NCI-H2081 treated with DMSO at 0.1 percent for 48 hours (cell line): Measurements from ENCODE around the gene BTBD2.
"Not testable (repeated sequence)": the region's sequence is repeated elsewhere in the genome, so short reads cannot be mapped to it uniquely, and the experiment has no call there.

ENCODE experiments used
- DNase-seq: peaks from one replicate; lab custom pipeline; 2025; lab: John Stamatoyannopoulos, UW

The BTBD2 gene

DNA sequence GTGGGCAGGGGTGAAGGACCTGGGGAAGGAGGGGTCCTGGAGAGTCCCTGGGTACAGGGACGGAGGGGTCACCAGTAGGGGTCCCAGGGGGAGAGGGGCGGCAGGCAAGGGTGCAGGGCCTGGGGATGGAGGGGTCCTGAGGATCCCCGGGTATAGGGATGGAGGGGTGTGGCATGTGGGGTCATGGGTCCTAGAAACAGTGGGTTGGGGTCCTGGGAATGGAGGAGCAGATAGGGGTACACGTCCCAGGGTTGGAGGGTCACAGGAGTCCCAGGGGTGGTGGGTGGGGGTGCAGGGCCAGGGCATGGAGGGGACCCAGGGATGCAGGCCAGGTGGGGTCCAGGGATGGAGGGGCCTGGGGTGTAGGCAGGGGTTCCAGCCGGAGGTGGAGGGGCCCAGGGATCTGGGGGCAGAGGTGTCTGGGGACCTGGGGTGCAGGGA, 1.4 kb downstream of the BTBD2 start:
- DNase-seq, result no peak

DNA sequence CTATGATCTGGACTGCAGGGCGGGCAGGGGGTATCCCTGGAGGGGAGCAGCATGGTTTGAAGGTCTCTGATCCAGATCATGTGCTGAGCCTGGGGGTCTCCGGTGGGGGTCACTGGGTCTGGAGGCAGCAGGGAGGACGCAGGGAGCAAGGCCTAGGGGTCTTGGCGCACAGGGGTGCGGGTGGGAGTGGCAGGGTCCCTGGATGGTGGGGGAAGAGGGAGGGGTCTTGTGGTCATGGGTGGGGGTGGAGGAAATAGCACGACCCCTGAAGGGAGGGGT, 1.9 kb downstream of the BTBD2 start:
- no peak for DNase-seq

DNA sequence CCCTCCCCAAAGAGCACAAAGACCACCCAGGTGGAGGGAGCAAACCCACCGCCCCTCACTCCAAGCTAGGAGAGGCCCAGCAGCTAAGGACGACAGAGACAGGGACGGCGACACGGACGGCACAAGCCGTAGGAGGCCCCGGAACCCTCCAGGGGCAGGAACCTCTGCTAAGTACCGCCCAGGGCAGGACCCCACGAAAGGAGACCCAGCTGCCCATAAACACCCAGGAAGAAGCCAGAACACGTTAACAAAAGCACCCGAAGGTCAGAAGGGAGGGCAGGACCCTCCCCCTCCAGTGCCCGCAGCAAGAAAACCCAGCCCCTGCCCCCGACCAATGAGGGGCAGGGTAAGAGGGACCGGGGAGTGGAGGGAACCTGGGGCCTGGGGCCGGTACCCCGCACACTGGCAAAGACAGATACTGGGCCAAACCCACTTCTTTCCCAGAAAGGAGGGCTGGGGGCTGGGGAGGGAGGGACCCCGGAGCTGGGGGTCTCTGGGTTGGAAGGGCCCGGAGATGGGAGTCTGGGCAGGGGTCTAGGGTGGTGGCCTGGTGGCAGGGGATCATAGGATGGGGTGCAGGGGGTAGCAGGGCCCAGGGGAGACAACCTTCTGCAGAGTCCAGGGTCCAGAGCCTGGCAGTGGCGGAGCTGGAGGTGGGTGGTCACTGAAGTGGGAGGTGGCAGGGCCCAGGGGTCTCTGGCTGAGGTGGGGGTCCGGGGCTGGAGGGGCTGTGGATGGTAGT, 2.4 kb downstream of the BTBD2 start:
- DNase-seq, result no peak

DNA sequence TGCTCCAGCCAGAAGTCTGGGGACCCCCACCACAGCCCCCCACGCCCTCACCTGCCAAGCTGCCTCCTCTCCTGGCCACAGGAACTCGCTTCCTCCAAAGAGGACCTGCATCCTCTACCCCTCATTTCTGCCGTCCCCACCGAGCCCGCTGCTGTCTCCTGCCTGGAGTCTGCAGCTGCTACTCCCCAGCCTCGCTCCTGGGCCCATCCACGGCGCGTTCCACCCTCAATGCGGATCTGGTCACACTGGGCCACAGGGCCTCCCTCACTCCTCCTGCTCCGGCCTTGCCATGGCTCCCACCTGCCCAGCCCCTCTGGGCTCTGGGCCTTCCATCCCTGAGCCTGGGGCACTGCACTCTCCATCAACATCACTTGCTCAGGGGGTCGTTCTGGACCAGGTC, 4.3 kb downstream of the BTBD2 start:
- no peak for DNase-seq

DNA sequence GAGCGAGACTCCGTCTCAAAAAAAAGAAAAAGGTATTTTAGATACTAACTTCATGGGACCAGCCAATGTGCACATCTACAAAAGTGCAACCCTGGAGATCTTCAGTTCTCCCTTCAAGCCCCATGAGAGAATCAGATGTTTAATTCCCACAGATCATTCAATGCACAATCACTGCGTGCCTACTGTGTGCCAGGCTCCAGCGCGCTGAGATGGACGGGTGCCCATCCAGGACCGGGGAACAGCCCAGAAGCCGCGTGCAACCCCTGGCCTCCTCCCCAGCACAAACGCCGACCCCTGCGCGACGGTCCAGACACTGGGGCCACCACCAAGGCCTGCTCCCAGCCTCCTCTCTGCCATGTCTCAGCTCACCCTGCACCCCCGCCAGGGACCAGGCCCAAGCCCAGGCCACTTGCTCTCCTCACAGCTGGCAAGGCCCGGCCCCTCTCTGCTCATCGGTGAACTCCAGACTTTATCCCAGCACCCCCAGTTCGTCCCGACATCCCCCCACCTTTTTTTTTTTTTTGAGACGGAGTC, 5.3 kb downstream of the BTBD2 start:
- DNase-seq, result no peak

DNA sequence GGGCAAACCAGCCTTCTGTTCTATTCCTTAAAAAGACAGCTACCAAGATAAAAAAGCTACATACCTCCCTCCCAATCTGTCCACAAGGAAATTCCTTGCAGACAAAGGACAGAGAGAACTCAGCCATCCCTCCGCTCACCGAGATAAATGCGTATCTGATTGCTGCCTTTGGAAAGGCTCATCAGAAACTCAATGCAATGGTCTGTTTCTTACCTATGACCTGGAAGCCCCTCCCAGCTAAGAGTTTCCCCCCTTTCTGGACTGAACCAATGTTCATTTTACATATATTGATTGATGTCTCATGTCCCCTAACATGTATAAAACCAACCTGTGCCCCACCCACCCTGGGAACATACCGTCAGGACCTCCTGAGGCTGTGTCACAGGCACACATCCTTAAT, 11.6 kb downstream of the BTBD2 start:
- no peak for DNase-seq

DNA sequence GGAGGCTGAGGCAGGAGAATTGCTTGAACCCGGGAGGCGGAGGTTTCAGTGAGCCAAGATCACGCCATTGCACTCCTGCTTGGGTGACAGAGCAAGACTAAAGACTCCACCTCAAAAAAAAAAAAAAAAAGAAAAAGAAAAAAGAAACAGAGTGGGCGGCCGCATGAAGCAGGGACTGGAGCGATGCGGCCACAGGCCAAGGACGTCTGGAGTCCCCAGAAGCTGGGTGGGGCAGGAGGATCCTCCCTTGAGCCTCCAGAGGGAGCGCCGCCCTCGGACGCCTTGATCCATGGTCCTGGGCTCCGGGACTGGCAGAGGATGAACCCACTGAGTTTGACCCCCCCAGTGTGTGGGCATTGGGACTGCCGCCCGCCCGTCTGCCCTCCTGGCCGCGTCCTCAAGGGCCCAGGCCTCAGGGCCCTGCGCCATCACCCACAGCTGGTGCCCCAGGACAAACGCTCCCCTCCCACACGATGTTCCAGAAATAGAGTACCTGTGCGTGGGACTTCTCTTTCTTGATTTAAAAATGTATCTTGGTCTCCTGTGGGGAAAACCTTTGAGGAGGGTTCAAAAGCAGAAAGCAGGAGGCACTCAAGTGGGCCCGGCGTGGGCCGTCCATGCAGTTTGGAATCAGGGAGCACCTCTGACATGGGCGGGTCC, 15.5 kb downstream of the BTBD2 start:
- no peak for DNase-seq

DNA sequence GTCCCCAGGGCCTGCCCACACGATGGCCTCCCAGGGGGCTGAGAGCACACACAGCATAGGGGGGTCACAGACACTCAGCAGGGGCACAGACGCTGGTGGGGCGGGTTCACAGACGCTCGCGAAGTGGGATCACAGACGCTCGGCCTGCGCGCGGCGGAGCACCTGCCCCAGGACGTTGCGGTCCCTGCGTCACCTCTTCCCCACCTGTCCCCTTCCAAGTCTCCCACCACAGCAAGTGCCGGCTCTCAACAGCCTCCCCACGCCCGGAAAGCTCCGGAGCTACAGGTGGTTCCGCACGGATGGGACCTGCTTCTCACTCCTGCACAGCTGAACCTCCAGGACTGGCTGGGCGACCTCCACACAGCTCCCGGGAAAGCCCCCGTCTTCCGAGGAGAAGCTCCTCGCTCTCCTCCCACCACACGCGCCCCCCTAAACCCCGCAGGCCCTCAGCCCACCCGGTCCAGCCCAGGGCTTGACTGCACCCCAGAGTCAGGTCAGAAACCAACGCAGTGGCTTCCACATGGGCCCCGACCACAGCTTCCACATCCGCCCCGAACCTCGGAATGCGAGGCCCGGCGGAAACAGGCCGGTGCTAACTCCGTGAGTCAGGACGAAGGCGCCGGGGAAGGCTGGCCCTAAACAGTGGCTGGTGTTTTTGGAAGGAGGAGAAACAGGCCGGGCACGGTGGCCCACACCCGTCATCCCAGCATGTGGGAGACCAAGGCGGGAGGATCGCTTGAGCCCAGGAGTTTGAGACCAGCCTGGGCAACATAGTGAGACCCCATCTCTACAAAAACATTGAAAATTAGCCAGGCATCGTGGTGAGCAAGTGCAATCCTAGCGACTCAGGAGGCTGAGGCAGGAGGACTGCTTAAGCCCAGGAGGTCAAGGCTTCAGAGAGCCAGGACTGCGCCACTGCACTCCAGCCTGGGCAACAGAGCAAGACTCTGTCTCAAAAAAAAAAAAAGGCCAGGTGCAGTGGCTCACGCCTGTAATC, 16.5 kb downstream of the BTBD2 start:
- DNase-seq, result no peak

DNA sequence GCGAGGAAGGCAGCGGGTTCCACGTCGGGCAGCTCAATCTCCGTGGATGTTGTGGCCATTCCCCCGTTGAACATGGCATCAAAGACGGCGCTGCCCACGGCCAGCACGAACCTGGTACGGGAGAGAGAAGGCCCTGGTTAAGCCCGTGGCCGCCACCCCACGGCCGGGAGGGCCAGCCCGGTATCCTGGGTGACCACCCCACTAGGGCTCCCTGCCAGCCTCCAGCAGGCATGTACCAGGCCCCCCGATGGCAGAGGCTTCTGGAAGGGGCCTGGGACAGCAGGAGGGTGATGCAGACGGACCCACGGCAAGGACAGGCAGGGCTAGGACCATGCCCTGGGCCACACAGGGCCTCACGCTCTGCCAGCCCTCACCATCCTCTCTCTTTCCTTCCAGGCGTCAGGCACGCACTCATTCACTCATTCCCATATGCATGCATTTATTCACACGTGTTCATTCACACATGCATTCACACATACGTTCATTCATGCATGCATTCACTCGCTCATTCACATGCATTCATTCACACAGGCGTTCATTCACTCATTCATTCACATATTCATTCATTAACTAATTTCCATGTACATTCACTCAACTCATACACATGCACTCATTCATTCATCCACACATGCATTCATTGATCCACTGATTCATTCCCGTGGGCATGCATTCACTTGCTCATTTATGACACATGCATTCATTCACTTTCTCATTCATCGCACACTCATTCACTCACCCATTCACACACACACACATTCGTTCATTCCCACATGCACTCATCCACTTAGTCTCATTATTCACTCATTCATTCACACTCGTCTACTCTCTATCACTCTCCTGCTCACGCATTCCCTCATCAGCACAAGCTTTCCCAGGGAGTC, 17.9 kb downstream of the BTBD2 start:
- no peak for DNase-seq

DNA sequence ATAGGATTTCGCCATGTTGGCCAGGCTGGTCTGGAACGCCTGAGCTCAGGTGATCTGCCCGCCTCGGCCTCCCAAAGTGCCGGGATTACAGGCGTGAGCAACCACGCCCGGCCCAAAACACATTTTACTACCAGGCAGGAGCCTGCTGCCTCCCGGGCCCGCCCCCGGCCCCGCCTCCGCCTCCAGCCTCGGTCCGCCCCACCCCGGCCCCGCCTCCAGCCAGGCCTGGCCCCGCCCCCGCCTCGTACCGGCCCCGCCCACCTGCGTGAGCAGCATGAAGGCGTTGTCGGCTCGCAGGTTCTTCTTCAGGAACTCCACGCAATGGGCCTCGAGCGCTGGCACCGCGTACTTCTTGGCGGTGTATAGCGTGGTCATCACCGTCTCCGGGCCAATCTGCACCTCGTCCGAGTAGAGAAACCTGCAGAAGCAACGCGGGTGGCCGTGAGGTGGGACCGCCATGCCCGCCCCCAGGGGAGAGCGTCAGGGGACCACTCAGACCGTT, 22.7 kb downstream of the BTBD2 start:
- DNase-seq, result no peak

DNA sequence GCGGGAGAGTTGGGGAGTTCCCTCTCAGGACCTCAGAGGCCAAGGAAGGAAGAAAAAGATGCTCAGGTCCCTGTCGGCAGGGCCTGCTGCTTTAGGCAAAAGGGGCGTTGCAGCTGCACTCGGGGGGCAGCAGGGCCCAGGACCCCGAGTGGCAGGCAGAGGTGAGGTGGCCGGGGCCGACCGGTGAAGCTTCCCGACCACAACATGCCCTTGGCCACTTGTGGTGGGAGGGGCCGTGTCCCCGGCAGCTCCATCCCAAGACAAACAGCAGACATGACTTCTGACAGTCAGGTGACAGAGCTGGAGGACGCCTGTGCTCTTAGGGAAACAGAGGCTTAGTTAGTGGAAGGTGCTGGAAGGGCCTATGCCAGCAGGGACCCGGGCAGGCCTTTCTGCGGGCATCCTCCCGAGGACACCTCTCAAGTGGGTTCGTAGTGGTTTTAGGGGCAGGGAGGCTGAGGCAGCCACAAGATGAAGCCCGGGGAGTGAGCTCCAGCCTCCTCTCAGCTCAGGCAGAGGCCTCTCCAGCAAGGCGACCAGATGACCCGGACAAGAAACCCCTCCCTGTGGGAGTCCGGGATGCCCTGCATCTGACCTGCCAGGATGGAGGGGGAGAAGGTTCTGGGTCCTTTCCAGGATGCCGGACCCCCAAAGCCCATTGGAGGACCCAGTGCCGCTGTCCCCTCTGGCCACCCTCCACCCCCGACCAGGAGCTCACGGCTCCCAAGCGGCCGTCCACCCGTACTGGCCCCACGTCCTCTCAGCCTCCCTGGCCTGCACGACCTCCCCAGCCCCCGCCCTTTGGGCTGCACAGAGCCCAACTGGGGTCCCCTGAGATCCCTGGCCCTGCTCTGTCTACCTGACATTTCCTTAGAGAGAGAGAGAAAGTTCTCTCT, 24.2 kb downstream of the BTBD2 start:
- DNase-seq, result no peak

DNA sequence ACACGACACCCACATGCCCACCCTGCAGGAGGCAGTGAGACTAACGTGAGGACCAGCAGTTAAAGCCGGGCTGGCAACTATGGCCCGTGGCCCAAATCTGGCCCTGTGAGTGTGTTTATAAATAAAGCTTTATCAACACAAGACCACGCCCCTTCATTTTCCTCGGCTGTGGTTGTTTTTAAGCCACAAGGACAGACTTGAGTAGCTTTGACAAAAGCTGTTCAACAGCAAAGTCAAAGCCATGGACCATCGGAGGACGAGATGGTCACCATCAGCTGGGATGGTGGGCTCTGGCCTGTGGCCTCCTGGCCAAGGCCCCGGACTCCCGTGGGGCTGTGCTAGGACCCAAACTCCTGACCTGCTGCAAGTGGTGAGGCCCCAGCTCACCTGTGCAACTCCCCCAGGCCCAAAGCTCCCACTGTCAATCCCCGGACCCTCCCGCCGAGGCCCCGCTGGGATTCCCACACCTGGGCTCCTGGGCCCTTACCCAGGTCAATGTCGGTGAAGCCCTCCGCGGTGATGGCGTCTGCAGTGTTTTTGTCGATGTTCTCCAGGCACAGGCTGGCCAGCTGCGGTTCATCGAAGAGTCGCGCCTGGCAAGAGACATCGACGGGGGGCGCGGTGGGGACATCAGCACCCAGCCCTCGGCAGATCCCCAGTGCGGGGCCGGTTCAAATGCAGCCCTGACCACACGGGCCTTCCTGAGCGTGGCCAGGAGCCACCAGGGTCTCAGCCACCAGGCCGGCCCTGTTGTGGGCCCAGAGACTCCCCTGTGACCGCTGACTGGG, 25.1 kb downstream of the BTBD2 start:
- no peak for DNase-seq

DNA sequence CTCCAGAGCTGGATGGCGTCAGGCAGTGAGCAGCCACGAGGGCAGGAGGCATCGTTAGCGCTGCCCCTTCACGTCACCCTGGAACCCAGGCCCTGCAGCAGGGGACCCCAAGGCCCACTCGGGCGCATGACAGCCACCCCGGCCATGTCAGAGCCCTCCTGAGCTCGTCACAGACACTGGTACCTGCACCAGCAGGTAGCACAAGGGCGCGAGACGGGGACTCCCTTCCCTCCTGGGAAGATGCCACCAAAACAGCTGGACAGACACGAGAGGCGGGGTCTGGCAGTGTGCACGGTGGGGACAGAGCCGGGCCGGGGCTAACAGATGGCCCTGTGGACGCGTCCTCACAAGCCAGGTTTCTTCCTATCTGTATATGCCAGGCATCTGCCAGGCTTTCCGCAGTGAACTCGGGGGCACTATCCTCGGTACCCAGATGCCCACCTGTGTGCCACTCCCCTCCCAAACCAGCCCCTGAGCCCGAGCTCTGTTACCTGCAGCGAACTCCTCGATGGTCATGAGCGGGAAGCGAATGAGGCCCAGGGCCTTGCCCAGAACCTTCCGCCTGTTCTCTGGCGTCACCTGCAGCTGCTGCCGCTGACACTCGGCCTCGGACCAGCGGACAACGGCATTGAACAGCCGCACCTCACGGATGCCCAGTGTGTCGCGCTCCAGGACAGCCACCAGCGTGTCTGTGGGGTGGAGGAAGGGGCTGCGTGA, 25.8 kb downstream of the BTBD2 start:
- no peak for DNase-seq

DNA sequence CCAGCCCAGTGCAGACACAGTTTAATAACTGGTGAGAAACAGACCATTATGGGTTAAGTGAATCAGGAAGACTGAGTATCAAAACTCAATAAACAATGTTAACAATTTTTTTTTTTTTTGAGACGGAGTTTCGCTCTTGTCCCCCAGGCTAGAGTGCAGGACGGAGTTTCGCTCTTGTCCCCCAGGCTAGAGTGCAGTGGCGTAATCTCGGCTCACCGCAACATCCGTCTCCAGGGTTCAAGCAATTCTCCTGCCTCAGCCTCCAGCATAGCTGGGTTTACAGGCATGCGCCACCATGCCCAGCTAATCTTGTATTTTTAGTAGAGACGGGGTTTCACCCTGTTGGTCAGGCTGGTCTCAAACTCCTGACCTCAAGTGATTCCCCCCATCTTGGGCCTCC, 27.1 kb downstream of the BTBD2 start:
- not testable (repeated sequence) for DNase-seq

DNA sequence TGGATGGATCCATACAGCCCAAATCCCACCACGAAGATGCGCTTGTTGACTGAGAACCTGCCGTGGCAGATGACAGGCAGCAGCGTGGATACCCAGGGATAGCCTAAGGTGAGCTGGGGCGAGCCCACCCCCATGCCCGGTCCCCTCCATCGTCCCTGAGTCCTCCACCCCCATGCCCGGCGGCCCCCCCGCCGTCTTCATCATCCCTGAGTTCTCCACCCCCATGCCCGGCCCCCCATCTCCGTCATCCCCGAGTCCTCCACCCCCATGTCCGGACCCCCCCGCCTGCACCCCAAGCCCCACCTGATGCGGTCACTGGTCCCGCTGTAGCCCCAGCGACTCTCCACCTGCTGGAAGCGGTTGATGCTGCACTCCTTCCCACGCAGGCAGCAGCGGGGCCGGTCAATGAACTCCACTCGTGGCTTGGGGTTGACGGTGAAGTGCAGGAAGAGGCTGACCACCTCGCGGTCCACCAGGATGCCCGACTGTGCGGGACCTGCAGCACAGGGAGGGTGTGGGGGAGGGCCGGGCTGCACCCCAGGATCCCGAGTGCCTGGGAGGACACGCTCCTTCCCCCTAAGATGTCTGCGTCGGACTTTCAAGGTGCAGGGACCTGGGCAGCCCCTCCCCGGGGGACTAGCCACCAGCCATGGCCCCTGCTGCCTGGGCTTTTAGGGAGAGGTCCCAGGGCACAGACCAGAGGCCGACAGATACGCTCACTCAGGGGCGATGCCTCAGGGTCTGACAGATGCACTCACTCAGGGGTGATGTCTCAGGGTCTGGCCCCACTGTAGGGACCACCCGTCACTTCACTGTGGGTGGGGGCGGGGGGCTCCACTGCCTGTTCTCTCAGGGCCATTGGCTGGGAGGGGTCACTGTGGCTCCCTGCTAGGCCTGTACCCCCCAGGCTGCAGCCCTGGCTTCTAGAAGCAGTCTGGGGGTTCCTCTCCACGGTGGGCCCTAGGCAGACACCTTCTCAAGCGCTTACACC, 28.0 kb downstream of the BTBD2 start:
- DNase-seq, result no peak

DNA sequence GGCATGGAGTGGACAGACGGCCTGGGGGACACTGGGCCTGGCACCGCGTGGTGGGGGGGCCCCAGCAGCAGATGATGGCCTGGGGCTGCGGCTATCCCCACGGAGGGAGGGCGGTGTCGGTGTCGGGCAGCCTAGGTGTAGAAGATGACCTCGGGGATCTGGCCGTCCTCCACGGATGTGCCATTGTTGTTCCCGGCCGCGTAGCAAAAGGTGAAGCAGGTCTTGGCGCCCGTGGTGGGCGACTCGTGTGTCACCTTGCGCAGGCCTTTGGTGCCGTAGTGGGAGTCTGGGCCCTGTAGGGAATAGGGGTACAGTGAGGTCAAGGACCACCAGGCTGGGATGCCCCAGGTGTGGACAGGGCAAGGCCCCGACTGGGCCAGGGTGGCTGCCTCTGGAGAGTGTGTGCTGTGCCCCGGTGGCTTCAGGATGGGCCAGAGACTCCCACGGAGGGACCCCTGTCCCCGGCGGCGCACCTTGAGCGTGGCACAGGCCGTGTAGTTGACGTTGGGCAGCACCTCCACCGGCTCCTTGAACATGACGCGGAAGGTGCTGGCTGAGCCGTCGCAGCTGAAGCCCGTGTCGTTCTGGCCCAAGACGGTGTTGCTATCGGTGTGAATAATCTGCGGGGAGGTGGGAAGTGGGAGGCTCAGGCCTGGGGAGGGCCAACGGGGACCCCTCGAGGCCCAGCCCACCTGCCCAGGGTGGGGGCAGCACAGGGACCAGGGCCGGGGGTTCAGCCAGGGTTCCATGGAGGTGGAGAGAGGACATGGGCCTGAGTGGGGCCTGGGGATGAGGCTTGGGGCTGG, 29.0 kb downstream of the BTBD2 start:
- no peak for DNase-seq
